IPS-NIHi11 (cell line): ENCODE results near the gene CFAP99.
A peak's percentile ranks its signal among the peaks of the same experiment; 100 is the strongest.
"Not testable (repeated sequence)": the region's sequence is repeated elsewhere in the genome, so short reads cannot be mapped to it uniquely, and the experiment has no call there.

Experiments used
- DNase-seq: peaks from one replicate; pipeline ENCODE4 v3.0.0; 2012; ENCODE audit warnings: mixed read lengths, low spot score

CFAP99 gene

GRCh38 chr4:2446656-2447564 is 28.2 kb downstream of the CFAP99 start:
- DNase-seq: no peak

GRCh38 chr4:2448589-2448988 is 29.8 kb downstream of the CFAP99 start:
- no peak for DNase-seq

- no peak for DNase-seq
Measured at GRCh38 chr4:2449051-2449450, 30.3 kb downstream of the CFAP99 start.

GRCh38 chr4:2449511-2450392 is 31.0 kb downstream of the CFAP99 start:
- DNase-seq: peak; percentile 5

- DNase-seq: peak; percentile 8
Measured at GRCh38 chr4:2450394-2451035, 31.8 kb downstream of the CFAP99 start.

- DNase-seq: no peak
Measured at GRCh38 chr4:2451036-2451520, 32.3 kb downstream of the CFAP99 start.

GRCh38 chr4:2451821-2452785 is 33.3 kb downstream of the CFAP99 start:
- peak; percentile 12 for DNase-seq

- no peak for DNase-seq
Measured at GRCh38 chr4:2457481-2458295, 38.9 kb downstream of the CFAP99 start.

GRCh38 chr4:2458546-2459491 is 40.1 kb downstream of the CFAP99 start:
- no peak for DNase-seq

GRCh38 chr4:2459589-2460349 is 41.0 kb downstream of the CFAP99 start:
- no peak for DNase-seq

- DNase-seq: peak; percentile 6
Measured at GRCh38 chr4:2461246-2461960, 42.6 kb downstream of the CFAP99 start.

- peak; percentile 90 for DNase-seq
Measured at GRCh38 chr4:2462218-2462991, 43.6 kb downstream of the CFAP99 start.

GRCh38 chr4:2462992-2463762 is 44.4 kb downstream of the CFAP99 start:
- peak; percentile 2 for DNase-seq

- no peak for DNase-seq
Measured at GRCh38 chr4:2465032-2465431, 46.3 kb downstream of the CFAP99 start.

GRCh38 chr4:2465544-2465943 is 46.8 kb downstream of the CFAP99 start:
- DNase-seq: not testable (repeated sequence)
